HG03159 (cell line): ENCODE data around the gene SIRT7.

Experiments used
- ATAC-seq: cut with Tn5 transposase; IDR thresholded peaks from one replicate; pipeline ENCODE4 v1.9.1; 2021; ENCODE audit warnings: mild to moderate bottlenecking, moderate library complexity; ENCODE audit not compliant: unreplicated experiment

The SIRT7 gene

DNA sequence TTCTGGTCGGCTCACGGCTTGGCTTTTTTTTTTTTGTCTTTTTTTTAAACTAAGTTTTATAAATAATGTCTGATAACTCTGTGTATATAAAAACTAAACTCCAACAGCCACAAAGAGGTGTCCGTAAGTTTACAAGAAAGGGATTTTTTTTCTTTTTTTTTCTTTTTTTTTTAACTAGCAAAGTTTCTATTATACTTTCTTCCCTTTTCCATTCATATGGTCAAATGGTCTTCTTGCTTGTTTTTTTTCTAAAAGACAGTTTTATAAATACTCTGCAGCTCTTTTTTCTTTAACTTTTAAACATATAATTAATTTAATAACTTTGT is 3.5 kb upstream of the SIRT7 start:
- no peak for ATAC-seq

DNA sequence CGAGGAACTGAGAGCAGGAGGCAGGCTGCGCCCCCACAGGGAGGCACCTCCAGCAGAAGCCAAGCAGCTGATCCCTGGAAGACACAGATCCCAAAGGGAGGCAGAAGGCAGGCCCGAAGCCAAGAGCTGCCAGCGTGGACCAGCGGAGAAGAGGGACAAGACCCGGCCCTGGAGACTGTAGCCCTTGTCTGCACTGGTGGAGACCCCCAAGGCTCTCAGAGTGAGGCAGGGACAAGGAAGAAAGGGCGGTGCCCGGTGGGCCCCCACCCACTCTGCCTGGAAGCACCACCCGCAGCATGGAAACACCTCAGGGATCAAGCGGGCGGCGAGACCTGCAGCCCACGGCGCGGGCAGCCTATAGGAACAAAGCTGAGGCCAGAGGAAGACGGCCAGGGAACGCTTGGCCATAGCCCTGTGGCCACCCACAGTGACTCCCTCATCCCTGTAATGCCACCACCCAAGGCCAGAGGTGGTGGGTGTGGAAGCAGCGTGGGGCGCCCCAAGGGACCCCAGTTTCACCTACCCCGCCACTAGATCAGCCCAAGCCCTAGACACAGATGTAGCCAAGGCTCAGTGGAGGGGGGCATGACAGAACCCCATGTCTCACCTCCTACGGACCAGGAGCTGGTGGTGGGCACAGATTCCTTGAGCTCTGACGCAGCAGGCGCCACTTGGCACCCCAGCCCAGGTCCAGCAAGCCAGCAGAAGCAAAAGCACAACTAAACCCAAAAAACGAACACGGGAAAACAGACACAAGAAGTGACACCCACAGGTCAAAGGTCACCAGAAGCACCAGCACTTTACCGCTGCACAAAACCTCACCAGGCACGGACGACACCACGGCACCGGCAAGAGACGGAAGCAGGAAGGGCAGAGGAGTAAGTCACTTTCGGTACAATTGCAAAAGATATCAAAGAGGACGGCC is 2.9 kb upstream of the SIRT7 start:
- no peak for ATAC-seq

DNA sequence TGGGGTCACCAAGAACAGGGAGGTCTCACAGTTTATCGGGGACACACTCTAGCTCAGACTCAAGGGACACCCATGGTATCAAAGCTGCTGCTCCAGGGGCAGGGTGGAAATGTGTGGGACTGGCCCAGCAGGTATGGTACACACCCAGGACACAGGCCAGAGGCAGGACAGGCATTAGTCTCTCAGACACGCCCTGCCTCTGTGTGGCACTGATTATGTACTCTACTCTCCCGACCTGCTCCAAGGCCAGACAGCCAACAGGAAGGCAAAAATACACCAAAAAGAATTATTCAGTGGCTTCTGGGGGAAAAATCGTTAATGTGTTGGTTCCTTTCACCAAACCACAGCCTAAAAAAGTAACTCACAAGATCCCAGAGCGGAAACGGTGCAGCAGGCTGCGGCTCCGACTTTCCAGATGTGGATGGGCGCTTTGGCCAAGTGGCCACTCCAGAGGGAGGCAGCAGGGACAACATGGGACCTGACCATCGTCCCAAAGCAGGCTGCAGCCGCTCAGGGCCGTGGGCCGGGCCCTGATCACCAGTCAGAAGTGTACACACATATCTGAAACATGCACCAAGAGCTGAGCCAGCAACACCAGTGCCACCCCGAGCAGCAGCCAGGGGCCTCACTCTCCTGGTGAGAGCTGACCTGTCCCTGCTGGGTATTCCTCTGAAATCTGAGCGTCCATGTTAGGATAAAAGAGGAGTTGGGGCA is 1.0 kb upstream of the SIRT7 start:
- no peak for ATAC-seq

DNA sequence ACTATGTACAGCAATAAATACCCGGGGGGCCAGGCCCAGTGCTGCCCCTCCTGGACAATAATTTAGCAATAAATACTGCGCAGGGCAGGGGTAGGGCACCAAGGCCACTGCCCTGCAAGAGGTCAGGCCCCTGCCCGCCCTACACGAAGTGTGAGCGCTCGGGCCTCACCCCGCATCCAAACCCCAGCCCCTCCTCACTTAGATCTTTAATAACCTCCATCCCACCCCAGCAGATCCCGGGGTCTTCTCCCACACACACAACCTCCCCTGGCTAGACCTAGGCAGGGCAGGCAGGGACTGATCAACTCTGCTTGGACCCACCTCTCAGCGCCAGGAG is 325 bp upstream of the SIRT7 start:
- peak; percentile 13 for ATAC-seq

DNA sequence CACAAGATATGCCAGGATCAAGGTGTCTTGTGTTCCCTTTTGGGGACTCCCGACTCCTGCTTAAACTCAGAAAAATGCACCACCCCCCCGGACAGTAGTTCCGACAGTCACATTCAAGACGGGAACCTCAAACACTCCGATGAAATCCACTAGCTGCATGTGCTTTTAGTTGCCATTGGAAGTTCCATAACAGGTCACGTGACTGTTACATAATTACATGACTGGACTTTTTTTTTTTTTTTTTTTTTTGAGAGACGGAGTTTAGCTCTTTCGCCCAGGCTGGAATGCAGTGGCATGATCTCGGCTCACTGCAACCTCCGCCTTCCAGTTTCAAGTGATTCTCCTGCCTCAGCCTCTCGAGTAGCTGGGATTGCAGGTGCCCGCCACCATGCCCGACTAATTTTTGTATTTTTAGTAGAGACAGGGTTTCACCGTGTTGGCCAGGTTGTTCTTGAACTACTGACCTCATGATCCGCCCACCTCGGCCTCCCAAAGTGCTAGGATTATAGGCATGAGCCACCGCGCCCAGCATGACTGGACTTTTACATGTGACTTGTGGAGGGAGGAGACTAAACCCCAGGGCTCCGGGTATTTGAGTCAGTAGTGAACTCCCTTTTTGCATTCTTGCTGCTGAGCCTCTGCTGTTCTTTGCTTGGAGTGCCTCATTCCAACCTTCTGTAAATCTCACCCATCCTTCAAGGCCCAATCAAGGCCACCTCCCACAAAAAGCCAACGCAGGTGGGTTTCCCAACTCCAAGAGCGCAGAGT is 1.6 kb downstream of the SIRT7 start:
- no peak for ATAC-seq

DNA sequence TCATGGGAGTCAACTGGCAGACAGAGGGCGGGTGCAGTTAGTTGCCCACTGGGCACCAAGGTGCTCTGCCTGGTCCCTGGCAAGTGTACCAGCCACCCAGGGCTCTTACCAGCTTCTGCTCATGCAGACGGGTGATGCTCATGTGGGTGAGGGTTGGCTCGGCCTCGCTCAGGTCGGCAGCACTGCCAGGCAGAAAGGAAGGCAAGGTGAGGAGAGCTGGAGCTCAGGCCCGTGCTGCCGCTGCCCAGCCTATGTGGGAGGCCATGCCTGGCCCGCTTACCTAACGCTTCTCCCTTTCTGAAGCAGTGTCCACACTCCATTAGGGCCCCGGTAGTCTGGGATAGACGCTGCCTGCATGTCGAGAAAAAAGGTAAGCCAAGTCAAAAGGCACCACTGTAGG is 2.6 kb downstream of the SIRT7 start:
- ATAC-seq = no peak

DNA sequence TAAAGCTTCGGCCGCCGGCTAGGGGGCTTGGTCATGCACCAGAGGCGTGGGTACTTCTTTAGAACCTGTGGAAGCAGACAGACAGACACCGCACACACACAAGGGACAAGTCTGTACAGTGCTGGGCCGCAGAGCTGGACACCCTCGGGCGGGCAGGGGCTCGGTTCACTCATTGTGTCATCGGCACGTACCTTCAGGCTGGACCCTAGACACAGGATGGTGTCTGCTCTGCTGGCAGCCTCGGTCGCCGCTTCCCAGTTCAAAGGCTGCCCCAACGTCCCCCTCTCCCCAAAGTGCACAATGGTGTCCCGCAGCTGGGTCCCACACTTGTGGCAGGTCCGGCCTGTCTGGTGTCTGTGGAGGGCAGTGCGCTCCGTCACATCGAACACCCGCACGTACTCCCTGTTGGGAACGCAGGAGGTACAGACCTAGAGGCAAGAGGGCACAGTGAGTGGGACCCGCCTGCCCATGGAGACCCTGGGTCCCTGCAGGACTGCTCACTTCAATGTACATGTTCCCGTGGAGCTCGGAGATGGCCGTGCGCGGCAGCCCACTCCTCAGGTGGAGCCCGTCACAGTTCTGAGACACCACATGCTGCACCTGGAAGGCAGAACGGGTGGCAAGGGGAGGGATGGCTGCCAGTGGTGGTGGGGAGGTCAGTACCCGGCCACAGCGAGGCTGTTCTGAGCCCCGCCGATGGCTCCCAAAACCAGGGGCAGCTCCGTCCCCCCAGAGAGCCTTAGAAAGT is 3.7 kb downstream of the SIRT7 start:
- no peak for ATAC-seq

DNA sequence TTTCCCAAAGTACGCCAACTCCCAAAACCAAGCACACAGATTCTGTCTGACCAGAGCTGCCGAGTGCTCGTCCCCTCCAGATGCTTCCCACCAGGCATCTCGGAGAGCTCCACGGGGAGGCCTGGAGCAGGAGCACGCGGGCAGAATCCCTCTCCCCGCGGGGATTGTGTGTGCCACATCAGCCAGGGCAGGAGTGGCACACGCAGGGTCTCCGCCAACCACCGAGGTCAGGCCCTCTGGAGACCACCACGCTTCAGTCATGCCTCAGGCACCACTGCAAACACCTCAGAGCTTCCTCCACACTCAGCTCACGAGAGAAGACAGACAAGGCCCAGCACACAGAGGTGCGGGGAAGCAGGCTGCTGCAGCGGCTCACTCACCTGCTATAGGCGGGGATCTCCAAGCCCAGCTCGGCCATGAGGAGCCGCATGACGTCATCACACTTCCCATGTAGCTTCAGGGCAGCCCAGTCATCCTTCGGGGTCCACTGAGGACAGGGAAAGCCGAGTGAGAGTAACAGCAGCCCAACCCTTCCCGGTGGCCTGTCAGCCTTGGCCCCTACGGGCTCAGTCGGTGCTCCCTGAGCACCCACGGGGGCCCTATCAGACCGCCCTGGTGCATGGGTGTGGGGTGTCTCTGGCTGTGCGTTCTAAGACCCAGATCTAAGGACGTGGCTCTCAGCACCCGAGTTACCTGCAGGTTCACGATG is 4.4 kb downstream of the SIRT7 start:
- ATAC-seq = no peak

DNA sequence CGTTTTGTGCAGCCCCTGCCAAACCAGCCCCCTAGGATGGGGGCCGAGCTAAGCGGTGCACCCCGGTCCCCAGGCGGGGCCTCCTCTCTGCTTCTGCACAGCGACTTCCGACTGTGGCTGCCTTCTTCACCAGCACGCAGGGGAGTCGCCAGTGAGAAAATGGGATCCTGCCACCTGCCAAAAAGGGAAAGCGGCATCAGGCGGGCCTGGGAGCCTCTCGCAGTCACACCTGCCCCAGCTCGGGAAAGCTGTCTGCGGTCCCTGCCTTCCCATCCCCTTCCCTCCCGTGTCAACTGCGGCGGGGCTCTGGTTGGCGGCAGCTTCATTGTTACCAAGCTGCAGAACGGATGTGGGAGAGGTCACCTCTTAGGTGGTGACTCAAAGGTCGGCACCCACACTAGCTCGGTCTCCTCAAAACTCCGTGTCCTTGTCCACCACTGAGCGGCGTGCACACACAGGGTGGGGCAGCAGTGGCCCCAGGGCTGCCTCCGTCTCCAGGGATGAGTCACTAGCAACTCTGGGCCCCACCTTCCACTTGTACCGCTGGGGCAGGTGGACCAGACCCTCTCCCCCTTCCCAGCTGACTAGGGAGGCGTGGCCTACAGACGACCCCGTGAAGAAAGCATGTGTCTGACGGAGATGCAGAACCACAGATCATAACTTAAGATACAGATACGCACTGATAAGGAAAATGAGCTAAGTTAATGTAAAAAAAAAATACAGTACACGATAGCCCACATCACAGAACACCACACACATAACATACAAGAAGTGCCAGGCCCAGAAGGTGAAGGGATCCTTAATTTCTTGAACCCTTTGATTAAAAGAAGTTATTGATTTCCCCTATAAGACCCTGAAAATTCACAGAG is 5.3 kb downstream of the SIRT7 start:
- ATAC-seq = no peak

DNA sequence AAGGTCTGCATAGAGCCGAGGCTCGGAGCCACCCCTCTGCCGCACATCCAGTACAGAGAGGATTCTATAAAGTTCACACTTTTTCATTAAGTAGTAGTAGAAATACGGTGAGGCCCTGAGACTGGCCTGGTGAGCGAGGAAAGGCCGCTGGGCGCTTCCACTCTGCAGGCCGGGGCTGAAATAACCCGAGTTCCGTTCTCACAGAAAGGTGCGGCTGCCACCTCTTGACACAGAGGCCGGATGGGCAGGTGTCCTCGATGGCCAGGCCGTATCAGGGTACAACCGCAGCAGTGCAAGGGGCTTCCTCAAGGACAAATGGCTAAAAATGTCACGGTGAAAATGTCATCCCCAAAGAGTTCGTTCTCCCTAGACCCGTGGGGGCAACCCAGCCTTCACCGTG is 6.0 kb downstream of the SIRT7 start:
- no peak for ATAC-seq

DNA sequence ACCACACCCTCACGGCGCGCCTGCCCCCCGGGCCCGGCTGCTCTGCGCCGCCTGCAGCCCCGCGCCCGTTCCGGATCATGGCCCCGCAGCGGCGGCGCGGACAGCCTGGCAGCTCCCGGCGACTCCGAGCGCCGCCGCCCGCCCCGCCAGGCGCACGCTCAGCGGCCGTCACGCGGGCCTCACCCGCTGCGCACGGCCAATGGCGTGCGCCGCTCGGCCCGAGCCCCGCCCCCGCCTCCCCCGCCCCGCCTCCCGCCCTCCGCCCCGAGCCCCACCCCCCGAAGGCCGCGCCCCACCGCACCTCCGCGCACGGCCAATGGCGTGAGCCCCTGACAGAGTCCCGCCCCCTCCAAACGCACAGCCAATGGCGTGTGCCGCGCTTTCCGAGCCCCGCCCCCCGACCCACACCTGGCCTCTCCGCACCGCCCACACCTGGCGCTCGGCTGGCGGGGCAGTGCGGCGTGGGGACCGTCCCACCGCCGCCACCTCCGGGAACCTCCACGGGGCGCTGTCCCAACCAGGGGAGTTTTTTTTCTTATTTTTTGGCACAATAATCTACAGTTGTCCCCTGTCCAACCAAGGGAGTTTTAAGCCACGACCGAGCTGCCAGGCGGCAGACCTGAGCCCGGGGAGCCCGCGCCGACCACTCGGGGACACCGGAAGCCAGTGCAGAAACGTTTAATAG is 6.6 kb downstream of the SIRT7 start, which contains the start of gene PCYT2:
TSS of gene PCYT2 (minus strand) at position 123 of the 685 bp plus-strand sequence. CDS start at position 79, 44 bp downstream.
- ATAC-seq = peak; percentile 65

DNA sequence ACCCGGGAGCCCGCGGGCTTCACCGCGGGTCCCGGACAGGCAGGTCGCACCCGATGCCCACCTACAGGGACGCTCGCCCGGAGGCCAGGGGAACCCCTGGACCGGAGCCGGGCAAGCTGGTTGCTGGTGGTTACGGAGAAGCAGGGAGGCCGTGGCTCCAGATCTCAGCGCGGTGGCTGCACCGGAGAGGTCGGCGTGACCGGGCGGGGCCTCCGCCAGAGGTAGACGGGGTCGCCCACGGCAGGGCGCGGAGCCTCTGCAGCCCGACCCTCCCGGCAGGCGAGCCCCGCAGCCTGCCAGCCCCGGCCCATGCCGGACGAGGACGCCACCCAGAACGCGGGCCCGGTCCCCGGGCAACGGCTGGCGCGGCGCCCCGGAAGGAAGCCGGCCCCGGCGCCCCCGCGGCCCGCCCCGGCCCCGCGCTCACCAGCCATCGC is 7.1 kb downstream of the SIRT7 start:
- ATAC-seq = peak; percentile 22

DNA sequence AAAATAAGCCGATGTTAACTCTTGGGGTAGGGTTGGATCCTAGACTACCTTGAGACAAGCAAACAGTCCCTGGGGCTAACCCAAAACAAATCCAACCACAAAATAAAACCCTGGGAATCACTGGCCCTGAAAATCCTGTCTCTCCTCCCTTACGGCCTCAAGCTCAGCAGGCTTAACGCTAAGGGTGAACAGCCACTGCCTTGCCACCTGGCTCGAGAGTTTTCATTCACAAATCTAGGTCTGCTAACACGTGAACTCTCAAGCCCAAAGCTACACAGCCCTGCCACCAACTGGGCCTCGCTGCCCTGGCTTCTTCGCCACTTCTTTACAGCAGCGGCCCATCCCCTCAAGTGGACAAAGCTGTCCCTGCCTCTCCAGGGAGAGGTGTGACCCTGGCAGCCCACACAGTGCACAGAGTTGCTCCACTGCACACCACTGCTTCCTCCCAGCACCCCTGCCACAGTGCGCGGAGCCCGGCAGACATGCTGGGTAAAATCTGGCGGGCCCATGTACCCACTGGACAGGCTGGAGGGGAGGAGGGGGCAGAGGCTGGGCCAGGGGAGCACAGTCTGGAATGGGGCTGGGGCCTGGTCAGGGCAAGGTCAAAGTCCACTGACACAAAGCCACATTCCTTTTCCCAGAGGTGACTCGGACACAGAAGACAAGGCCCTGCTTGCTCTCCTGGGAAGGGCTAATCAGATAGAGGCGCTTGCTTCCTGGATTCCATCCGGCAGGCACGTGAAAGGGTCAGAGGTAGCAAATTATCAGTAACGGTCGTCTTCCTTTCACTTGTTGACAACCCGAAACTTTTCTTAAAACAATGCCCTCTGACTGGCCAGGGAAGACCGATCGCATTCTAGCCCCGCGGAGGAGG is 7.8 kb downstream of the SIRT7 start:
- no peak for ATAC-seq

DNA sequence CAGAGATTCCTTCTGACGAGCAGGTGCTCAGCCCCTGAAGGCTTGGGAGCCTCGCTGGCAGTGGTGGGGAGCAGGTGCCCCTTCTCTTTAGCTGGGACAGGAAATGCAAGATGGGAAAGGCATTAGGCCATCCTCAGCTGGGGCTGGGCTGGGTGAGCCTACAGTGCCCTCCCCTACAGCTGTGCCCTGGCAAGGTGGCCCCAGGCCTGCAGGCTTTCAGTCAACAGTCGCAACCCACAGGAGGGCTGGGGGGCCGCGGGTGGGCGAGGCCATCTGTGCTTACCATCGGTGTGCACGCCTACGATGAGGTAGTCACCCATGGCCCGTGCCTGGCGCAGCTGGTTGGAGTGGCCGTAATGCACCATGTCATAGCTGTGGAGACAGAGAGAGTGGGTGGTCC is 8.7 kb downstream of the SIRT7 start:
- no peak for ATAC-seq

DNA sequence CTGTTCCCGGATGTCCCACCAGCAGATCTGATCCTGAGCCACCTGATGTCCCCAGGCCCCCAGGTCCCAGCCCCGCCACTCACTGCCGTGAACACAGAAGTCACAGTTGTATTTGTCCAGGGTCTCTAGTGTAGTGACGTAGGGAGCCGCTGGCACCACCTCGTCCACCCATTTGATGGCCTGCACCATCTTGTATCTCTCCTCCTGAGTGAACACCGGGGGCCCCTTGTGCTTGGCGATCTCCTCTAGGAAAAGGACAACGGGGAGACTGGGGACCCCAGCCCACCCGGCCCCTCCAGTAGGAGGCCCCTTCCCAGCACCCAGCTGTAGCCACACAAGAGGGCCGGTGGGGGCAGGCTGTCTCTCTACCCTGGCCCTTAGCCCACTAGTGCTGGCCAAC is 9.2 kb downstream of the SIRT7 start:
- no peak for ATAC-seq

DNA sequence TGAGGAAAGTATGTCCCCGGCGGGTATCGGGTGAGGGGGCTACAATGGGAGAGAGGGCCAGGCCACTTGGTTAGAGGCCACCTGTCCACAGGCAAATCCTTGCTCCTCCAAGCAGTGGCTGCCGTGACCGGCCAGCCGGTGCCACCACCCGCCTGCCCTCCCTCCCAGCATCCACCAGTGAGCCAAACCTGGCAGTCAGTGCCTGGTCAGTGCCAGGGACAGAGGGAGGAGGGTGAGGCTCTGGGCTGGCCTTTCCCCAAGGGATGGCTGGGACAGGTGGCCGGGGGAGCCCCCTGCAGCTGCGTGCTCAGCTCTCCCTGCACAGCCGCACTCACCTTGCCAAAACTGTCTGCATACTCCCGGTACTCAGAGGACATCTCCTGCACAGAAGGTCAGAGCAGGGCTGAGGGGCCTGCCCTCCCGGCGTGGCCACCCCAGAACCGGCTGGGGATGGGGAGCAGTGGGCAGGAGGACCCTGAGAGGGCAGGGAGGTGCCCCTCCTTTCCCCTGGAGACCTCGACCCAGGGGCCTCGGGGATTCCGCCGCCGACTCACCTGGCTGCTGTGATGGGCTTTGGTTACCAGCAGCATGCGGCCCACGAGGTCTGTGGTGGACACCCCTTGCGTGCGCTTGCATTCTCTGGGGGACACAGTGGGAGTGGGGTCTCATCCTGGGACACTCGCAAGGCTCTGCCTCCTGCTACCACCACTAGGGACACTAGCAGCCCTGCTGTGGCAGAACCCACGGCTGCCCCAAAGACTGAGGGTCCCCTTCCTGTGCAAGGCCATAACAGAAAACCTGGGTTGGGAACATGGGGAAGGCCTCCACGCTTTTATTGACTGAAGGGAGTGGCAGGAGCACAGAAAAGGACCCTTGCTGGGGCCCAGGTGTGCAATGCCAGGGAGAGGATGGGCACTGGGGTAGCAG is 10.5 kb downstream of the SIRT7 start:
- no peak for ATAC-seq
